Iris pigment epithelial cell (primary cell): ENCODE data around the gene ARHGAP9.
A peak's percentile ranks its signal among the peaks of the same experiment; 100 is the strongest.

ENCODE experiments used
- DNase-seq: peaks from one replicate; pipeline ENCODE4 v3.0.0-alpha.2; 2011; ENCODE audit warnings: low read depth

ARHGAP9 gene

DNA sequence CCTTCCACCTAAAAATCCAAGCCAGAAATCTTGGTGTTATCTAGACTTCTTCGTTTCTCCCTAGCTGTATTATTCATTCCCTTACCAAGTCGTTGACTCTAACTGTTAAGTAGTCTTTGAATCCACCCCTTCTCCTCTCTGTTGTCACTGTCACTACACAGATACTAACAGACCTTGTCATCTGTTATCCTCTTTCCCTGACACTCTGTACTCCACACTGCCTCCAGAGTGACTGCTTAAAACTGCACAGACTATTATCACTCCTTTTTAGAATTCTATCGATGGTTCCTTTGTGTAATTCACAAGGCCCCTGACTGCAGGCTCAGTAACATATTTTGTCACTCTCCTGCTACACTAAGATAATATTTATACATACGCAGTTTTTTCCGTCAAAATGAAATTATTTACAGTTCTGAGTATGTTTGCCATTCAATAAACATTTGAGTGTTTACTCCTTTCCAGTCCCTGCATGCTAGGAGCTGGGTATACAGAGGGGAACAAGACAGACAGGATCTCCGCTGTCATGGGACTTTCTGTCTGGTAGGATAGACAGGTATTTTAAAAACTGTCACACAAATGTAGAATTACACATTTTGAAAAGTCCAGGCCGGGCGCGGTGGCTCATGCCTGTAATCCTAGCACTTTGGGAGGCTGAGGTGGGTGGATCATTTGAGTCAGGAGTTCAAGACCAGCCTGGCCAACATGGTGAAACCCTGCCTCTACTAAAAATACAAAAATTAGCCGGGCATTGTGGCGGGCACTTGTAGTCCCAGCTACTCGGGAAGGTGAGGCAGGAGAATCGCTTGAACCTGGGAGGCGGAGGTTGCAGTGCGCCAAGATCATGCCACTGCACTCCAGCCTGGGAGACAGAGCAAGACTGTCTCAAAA is 12.0 kb upstream of the ARHGAP9 start:
- no peak for DNase-seq

DNA sequence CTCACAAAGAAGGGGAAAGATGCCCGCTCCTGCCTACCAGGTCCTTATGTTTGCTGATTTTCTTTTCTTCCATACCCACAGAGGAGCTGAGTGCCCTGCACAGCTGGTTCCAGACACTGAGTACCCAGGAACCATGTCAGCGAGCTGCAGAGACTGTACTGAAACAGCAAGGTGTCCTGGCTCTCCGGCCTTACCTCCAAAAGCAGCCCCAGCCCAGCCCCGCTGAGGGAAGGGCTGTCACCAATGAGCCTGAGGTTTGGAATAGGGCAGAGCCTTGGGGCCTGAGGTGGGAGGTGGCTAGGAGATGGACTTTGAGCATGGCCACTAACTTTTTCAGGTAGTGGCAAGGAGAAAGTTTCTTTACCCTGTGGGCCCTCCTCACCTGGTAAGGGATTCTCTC is 10.5 kb upstream of the ARHGAP9 start:
- no peak for DNase-seq

DNA sequence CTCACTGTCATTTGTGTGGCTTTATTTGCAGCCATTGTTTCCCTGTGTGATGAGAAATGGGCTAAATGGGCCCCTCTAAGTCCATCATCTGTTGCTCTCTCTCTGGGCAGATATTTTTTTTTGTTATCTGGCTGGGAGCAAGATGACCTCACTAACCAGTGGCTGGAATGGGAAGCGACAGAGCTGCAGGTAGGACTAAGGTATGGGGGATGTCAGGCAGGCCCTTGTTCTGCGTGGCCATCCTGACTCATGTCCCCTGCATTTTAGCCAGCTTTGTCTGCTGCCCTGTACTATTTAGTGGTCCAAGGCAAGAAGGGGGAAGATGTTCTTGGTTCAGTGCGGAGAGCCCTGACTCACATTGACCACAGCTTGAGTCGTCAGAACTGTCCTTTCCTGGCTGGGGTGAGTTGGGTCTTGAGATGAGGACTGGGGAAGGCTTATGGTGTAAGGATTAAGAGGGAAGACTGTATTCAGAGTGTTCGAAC is 9.5 kb upstream of the ARHGAP9 start:
- peak; percentile 41 for DNase-seq

DNA sequence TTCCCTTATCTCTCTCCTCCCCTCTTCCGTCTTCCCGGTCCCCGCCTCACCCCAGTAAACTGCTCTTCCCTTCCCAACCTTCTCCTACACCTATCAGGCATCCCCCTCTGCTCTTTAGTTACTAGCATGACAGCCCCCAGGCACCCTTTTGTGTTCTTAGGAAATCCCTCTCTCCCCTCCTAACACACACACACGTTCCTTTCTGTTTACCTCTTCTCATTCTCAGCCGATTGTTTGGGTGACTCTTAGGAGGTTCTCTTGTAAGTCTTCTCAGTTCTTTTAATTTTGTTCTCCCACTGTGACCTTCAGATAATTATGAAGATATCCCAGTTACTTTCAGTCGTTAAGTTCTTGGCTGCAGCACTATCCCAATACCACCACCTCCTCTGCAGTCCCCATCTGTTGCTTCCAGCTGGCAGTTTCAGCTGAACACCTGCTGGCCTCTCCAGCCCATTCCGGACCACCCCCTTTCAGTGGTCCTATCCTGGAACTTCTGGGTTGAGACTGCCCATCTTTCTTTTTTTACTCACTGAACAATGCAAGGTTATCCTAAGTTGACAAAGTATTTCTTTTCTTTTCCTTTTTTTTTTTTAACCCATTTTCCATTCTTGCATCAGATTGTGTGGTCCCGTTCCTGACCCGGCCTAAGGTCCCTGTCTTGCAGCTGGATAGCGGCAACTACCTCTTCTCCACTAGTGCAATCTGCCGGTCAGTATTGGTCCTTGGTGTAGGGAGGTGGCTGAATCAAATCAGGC is 8.9 kb upstream of the ARHGAP9 start:
- DNase-seq = peak; percentile 45

DNA sequence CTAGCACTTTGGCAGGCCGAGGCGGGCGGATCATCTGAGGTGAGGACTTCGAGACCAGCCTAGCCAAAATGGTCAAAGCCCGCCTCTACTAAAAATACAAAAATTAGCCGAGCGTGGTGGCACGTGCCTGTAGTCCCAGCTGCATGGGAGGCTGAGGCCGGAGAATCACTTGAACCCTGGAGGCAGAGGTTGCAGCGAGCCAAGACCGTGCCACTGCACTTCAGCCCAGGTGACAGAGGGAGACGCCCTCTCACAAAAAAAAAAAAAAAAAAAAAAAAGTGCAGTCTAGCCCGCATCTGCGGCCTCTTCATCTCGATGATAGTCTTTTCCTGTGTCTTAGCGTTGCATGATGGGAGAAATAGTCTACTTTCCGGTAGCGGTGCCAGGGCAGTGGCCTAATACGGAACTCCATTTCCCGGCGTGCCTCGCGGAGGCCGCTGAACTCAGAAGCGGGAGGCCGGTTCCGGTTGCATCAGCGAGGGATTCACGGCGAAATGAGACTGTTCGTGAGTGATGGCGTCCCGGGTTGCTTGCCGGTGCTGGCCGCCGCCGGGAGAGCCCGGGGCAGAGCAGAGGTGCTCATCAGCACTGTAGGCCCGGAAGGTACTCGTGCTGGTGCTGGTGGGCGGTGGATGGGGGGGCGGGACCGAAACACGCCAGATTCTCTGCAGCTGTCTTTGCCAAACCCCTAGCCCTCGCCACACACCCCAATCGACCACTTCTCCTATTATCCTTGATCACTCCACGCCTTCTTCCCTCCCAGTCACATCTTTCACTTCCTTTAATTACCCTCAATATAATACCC is 8.1 kb upstream of the ARHGAP9 start, which contains the start of gene MARS1:
TSS of gene MARS1 (plus strand) at position 472 of the 805 bp plus-strand sequence. CDS start at position 495, 23 bp downstream.
- peak; percentile 96 for DNase-seq

DNA sequence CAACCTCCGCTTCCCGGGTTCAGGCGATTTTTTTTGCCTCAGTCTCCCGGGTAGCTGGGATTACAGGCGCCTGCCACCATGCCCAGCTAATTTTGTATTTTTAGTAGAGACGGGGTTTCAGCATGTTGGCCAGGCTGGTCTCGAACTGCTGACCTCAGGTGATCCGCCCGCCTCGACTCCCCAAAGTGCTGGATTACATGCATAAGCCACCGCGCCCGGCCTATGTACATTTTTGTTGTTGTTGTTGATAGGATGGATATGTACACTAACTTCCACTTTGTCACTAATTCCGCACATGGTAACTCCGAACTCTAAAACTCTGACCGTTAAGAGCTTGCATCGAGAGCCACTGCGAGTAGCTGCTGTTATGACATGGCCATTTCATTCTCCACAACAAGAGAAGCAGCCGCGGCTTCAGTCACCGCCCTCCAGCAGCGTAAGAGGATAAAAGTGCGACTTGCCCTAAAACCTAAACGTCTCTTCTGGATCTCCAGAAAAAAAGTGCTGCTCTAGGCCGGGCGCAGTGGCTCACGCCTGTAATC is 7.5 kb upstream of the ARHGAP9 start:
- DNase-seq = no peak

DNA sequence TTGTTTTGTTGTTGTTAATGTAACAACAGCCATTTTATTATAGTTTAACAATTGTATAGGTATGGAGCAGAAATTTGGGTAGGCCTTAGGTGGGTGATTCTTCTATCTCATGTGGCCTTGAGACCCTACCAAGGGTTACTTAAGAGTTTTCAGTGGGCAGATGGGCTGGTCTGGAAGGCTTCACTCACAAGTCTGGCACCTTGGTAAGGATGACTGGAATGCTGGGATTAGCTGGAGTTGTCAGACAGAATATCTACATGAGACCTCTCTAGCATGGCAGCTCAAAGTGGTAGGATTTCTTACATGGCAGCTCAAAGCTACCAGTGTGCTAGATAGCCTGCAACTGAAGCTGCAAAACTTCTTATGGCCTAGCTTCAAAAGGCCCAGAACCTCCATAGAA is 6.0 kb upstream of the ARHGAP9 start:
- DNase-seq = no peak

DNA sequence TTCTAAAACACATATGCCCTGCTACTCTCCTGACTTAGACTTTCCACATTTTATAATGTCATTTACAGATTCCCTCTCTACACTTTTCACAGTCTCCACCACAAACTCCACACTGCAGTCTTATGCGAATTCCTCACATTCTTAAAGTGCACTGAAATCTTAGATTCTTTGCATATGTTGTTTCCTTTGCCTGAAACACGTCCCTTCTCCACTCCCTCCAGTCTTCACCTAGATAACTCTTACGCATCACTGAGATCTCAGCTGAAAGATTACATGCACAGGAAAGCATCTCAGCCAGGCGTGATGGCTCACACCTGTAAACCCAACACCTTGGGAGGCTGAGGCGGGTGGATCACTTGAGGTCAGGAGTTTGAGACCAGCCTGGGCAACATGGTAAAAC is 3.8 kb upstream of the ARHGAP9 start:
- DNase-seq = peak; percentile 82

DNA sequence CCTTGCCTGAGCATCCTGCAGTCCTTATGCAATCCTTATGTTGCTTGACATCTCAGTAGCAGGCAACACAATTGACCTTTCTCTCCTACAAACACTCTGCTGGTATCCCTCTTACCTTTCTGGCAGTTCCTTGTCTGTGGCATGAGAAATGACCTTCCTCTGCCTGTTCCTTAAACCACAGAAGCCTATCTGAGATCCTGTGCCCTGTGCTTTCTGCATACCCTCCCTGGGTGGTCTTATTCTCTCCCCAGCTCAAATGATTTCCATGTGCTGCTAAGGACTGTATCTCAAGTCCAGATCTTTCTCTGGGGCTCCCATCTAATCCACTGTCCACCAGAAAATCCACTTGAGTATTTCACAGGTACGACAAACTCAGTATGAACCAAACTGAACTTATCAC is 2.0 kb upstream of the ARHGAP9 start:
- no peak for DNase-seq

DNA sequence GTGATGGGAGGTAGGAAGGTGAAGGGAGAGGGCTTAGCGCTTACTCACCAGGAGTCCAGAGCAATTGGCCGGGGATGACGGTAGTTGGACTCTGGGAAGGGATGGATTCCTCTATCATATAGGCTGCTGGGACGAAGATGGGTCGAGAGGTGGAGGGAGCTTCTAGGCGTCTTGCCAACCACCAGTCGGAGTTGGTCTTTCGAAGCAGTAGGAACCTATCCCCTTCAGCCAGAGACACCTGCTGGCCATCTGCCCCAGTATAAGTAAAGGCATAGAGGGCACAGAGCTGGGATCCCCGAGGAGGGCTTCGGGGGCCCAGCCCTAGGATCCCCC is 657 bp downstream of the ARHGAP9 start:
- DNase-seq = no peak

DNA sequence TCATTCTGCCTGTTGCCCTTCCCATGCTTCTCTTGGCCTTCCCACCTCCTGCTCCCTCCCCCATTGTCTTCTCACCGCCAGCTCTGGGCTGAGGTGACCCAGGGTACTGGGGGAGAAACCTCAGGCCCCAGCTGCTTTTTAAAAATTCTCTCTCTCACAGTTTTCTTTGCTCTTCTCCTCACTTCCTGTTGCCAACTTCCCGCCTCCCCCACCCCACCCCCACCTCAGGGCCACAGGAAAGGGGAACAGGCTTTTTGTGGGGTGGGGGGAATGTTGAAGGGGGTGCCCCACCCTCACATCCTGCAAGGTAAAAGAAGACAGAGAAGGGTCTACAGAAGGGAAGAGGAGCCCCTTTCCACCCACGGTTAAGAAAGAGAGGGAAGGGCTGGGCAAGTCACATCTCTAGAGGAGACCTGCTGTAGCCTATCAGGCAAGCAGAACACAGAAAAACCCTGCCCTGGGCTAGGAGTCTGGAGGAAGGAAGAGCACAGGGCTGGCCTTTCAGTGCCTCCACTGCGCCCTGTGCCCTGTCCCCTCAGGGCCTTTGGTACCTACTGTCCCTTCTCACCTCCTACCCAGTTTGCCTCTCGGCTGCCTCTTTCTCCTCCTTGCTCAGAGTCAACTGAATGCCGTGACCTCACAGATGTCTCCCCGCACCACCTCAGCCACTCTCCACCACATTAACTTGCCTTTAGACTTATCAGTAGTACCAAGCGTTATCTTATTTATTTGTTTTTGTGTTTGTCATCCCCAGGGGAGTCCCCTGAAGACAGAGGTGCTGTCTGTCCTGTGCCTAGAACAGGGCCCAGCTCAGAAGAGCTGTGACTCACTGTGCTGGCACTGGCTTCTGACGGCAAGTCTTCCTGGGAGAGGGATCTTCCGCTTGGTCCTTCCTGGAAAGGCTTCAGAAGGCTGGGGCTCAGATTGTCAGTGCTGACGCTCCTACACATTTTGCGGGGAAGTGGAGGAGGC is 1.7 kb downstream of the ARHGAP9 start:
- DNase-seq = peak; percentile 53

DNA sequence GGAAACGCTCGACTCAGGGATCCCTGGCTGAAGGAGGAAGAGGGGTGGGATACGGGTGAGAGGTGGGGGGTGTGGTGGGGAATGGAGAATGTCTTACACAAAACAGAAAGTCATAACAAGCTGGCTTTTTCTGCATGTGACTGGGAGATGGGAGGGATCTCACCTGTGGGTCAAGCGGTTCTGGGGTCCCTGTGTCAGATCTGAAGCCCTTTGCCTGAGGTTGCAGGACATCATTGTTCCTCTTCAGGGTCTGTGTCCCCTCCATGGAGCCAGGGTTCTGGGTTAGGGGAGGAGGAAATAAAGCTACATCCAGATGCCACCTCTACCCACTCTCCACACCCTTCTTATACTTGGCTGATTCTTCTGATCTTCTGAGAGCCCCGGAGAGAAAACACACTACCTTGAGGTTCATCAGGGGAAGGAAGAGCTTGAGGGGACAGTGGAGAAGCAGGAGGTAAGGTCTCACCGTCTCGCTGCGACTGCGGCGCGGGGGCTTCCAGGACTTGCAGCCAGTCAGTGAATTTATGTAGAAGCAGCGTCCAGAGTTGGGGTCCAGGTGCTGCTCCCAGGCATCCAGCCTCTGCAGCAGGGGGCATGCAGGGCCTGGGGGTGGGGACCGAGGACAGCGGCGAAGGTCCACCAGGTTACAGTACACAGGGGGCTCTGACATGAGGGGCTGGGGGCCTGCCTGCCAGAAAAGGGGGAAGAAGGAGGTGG is 2.5 kb downstream of the ARHGAP9 start:
- DNase-seq = no peak

DNA sequence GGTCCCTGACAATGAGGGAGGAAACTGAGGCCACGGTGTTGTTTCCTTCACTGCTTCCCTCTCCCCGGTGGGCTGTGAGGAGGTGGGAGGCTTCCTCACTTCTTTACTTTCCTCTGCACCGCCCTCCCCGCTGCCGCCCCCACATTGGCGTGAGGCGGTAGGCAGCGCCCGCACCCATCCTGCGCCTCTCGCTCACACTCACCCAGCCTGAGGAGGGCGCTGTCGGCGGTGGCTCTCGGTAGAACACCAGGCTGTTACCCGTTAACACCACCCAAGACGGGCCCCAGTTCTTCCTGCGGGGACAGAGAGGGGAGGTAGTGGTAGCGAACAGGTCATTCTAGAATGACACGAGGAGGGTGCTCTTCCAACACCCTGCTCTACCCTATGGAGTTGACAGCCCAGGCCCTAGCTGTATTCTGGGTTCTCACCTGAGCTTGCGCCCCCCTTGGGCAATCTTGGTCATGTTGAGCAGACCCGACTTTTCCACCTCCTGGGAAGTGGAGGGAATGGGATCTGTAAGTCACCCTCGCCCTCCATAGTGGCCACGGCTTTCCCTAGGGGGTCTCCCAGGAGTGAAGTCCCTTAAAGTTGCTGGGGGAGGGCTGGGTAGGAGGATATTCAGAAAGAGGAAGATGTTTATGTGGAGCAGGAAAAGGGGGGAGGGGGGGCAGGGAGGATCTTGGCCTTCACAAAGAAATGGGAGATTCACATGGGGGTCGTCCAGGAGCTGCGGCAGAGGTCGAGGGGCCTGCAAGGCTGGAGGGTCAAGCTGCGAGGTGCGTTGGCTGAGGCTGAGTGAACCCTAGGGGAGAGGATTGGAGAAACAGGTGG is 3.3 kb downstream of the ARHGAP9 start:
- no peak for DNase-seq

DNA sequence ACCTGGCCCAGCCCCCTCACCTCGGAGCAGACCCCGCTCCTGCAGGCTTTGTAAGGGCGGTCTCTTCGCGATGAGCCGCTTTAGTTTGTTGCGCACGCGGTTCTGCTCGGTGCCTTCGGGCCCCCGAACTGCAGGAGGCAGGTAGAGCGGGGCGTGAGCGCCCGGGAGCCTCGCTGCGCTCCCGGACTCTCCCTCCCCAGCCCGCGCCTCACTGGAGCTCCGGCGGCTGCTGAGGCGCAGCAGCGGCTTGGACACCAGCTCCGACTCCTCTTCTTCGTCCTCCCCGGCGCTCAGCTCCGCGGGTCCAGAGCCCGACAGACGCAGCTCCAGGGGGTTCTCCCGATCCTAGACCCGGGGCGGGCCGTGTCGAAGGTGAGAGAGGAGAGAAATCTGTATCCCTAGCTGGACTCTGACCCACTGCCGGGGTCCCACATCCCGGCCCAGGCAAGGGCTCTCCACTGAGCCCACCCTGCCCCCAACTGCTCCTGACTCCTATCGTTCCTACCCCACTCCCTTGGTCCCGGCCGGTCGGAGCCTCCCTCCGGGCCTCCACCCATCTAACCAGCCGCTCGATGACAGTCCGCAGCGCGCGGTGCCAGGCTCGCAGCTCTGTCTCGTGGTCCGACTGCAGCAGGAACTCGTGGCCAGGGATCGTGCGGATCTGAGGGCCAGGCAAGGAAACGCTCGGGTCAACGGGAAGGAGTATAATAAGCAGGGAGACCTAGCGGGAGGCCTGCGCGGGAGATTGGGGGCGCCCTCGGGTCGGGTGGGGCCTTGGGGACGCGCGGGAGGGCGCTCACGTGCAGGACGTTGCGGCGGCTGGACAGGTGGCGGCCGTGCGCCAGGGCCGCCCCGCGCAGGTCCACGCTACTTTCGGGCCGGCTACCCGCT is 4.2 kb downstream of the ARHGAP9 start:
- DNase-seq = no peak

DNA sequence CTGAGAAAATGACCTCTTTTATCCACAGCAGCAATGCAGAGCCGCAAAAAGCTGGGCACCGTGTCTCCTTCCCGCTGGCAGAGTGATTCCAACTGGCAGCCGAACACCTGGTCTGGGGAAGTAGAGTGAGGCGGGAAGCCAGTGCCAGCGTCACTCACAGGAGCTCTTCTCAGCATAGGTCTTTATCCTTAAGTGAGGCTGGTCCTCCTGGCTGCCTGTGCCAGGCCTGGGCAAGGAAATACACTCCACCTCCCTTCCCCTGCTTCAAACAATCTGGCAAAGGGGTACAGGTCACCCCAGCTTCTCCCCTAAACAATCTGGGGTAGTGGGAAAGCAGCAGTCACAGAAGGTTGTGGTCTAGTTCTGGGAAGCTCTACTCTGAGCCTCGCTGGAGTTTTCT is 4.8 kb downstream of the ARHGAP9 start:
- DNase-seq = no peak

DNA sequence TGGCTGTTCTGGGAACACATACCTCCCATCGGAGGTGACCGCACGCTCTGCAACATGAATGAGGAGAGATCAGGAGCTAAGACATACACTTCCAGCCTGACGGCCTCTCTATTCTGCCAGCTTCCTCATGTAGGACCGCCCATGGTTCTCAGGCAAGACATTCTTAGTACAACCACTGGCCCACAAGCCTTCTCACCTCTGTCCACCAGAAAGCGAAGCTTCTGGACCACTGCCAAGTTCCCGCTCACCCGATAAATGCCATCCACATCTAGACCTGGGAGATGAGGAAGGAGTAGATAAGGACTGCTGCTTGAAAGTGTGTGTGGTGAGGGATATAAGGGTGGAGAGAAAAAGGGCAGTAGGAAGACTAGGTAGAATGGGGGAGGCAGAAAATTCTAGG is 5.2 kb downstream of the ARHGAP9 start:
- DNase-seq = no peak

DNA sequence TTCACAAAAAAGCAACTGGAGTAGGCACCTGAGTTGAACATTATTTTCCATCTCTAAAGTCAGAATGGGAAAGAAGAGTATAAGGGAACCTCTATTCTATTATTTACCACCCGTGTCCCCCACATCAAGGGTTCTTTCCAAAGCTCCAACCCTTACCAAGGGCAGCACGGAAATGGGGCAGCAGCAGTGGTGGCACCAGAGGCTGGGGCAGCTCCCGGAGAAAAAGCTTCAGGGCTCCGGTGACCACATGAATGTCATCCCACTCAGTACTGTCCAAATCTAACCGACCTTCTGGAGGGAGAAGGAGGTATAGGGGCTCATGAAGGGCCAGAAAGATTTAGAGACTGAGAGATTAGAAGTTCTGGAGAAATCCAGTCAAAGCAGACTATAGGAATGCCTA is 5.8 kb downstream of the ARHGAP9 start:
- DNase-seq = no peak

DNA sequence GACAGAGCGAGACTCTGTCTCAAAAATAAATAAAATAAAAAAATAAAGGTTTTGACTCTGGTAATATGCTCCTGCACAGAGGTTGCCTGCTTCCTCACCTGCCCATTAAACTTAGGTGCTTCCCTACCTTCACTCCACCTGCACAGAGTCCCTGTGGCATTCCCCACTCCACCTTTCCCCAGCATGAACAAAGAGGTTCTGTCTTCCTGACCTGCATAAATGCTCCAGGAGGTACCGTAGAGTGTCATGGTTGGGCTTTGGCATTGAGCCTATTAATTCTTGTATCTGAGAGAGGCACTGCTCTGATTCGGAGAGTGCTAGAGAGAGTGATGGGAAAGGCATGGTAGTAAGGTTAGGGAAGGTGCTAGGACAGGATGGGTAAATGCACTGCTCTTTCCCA is 6.3 kb downstream of the ARHGAP9 start:
- no peak for DNase-seq
